Gastrocnemius medialis (tissue), 4 donors: ENCODE measurements around the gene SLC37A1.

Source experiments
- CTCF ChIP-seq, 5 experiments: fragments of 450-650 bp in 3 of 5; fragments of 200-600 bp in 2 of 5; sonication (generic) in 2 of 5; IDR thresholded peaks in 4 of 5; conservative IDR thresholded peaks in 1 of 5; 1 replicate in 4 of 5; 2 replicates in 1 of 5; pipeline ENCODE4 v1.5.1; 2016 to 2019; ENCODE audit warnings: antibody characterized with exemption in 5 of 5, mild to moderate bottlenecking in 3 of 5, moderate library complexity in 3 of 5
- POLR2A ChIP-seq, 2 donors: fragments of 450-650 bp; IDR thresholded peaks; one replicate each; pipeline ENCODE4 v1.6.1; 2017; ENCODE audit warnings: antibody characterized with exemption in 2 of 2, mild to moderate bottlenecking in 2 of 2, moderate library complexity in 2 of 2

- TF ChIP-seq CTCF (IDR thresholded peaks at IDR 0.05 in 4 of 5, conservative IDR thresholded peaks at IDR 0.05 in 1 of 5) (no peak), POLR2A (IDR thresholded peaks at IDR 0.05) (no peak)
Measured at GRCh38 chr21:42621166-42621818, 107.6 kb downstream of the SLC37A1 start.
